ENCODE data around the gene RFTN1.

Gene RFTN1

GRCh38 chr3:16510620-16511319 is 2.7 kb downstream of the RFTN1 start:
- H3K27ac ChIP-seq (ENCODE audit: low read depth, low read length): peak overlapping the region; percentile 95
- H3K9me3 ChIP-seq (ENCODE audit: control insufficient read depth, insufficient read depth, low read length): no peaks in the 10 kb centered on the region
- peaks cover 74% of the 10 kb centered on the region for H3K4me1 ChIP-seq (ENCODE audit: control insufficient read depth, low read length)
- peaks cover 28% of the 10 kb centered on the region for H4K20me1 ChIP-seq (ENCODE audit: control insufficient read depth, insufficient read depth, low read depth, low read length)
- H3K79me2 ChIP-seq (ENCODE audit: control insufficient read depth, low read length): peaks cover 98% of the 10 kb centered on the region
- peak overlapping the region; percentile 95 for H3K4me3 ChIP-seq (ENCODE audit: low read length)
- H3K36me3 ChIP-seq (ENCODE audit: control insufficient read depth, low read length): peaks cover 79% of the 10 kb centered on the region
- H3F3A ChIP-seq (ENCODE audit: control insufficient read depth, insufficient read depth): peaks cover 42% of the 10 kb centered on the region
- H3K4me2 ChIP-seq (ENCODE audit: low read length): peak overlapping the region; percentile 82
- TF ChIP-seq EZH2phosphoT487 (IDR thresholded peaks at IDR 0.05; ENCODE audit: borderline replicate concordance, low read length) (no peak), CTCF (IDR thresholded peaks at IDR 0.05; ENCODE audit: low read depth, low read length, poor library complexity, severe bottlenecking) (no peak)
- H3K27me3 ChIP-seq (ENCODE audit: control insufficient read depth, low read length): no peaks in the 10 kb centered on the region
- no peaks in the 10 kb centered on the region for H3K9me2 ChIP-seq (replicated peaks; ENCODE audit: control insufficient read depth, low read length)

GRCh38 chr3:16509721-16510619 is 3.5 kb downstream of the RFTN1 start:
- peaks cover 98% of the 10 kb centered on the region for H3K79me2 ChIP-seq (ENCODE audit: control insufficient read depth, low read length)
- H3K27me3 ChIP-seq (ENCODE audit: control insufficient read depth, low read length): no peaks in the 10 kb centered on the region
- H3K4me3 ChIP-seq (ENCODE audit: low read length): peak overlapping the region; percentile 95

GRCh38 chr3:16508591-16508995 is 4.9 kb downstream of the RFTN1 start:
- Histone ChIP-seq H3K9me2 (replicated peaks; ENCODE audit: control insufficient read depth, low read length) (no peaks in the 10 kb centered on the region), H3K4me1 (ENCODE audit: control insufficient read depth, low read length) (peaks cover 77% of the 10 kb centered on the region), H4K20me1 (ENCODE audit: control insufficient read depth, insufficient read depth, low read depth, low read length) (peaks cover 48% of the 10 kb centered on the region), H3K27ac (ENCODE audit: low read depth, low read length) (peak overlapping the region; percentile 95), H3K4me2 (ENCODE audit: low read length) (peak overlapping the region; percentile 82), H3K9me3 (ENCODE audit: control insufficient read depth, insufficient read depth, low read length) (no peaks in the 10 kb centered on the region), H3K27me3 (ENCODE audit: control insufficient read depth, low read length) (no peaks in the 10 kb centered on the region), H3F3A (ENCODE audit: control insufficient read depth, insufficient read depth) (peaks cover 33% of the 10 kb centered on the region), H3K36me3 (ENCODE audit: control insufficient read depth, low read length) (peaks cover 96% of the 10 kb centered on the region), H3K79me2 (ENCODE audit: control insufficient read depth, low read length) (peaks cover 98% of the 10 kb centered on the region), H3K4me3 (ENCODE audit: low read length) (peak overlapping the region; percentile 95)
- TF ChIP-seq EZH2phosphoT487 (IDR thresholded peaks at IDR 0.05; ENCODE audit: borderline replicate concordance, low read length): no peak
- no peak for TF ChIP-seq CTCF (IDR thresholded peaks at IDR 0.05; ENCODE audit: low read depth, low read length, poor library complexity, severe bottlenecking)

More at GRCh38 chr3:16509721-16510619, 3.5 kb downstream of the RFTN1 start:
- peaks cover 42% of the 10 kb centered on the region for H3F3A ChIP-seq (ENCODE audit: control insufficient read depth, insufficient read depth)
- peak overlapping the region; percentile 82 for H3K4me2 ChIP-seq (ENCODE audit: low read length)
- no peak for TF ChIP-seq EZH2phosphoT487 (IDR thresholded peaks at IDR 0.05; ENCODE audit: borderline replicate concordance, low read length)
- no peaks in the 10 kb centered on the region for H3K9me3 ChIP-seq (ENCODE audit: control insufficient read depth, insufficient read depth, low read length)
- H3K27ac ChIP-seq (ENCODE audit: low read depth, low read length): peak overlapping the region; percentile 95
- H3K9me2 ChIP-seq (replicated peaks; ENCODE audit: control insufficient read depth, low read length): no peaks in the 10 kb centered on the region
- peaks cover 74% of the 10 kb centered on the region for H3K4me1 ChIP-seq (ENCODE audit: control insufficient read depth, low read length)
- H3K36me3 ChIP-seq (ENCODE audit: control insufficient read depth, low read length): peaks cover 87% of the 10 kb centered on the region
- peaks cover 36% of the 10 kb centered on the region for H4K20me1 ChIP-seq (ENCODE audit: control insufficient read depth, insufficient read depth, low read depth, low read length)

Data from DOHH2 (cell line).